HepG2 (cell line): ENCODE results near the gene GMPPA. TPM values are rescaled to one million over a fixed set of nuclear protein-coding genes. Genes with fewer than 3 reads are reported as not detected.

Experiments used
- GMEB2 ChIP-seq: IDR thresholded peaks from 2 replicates; pipeline ENCODE4 v1.6.1; 2016; ENCODE audit warnings: missing biosample characterization, missing genetic modification reagents, low read depth
- NFKB2 ChIP-seq: sonication (generic); formaldehyde crosslinking; IDR thresholded peaks from 2 replicates; pipeline ENCODE4 v1.4.0; 2020; ENCODE audit warnings: missing genetic modification reagents, borderline replicate concordance
- POGK ChIP-seq: sonication (generic); formaldehyde crosslinking; conservative IDR thresholded peaks from 2 replicates; pipeline ENCODE4 v1.8.0; 2022; ENCODE audit warnings: mild to moderate bottlenecking, moderate library complexity, missing genetic modification reagents
- REPIN1 ChIP-seq: sonication (generic); formaldehyde crosslinking; IDR thresholded peaks from 2 replicates; pipeline ENCODE4 v1.8.0; 2022; ENCODE audit warnings: missing genetic modification reagents, low read depth, mild to moderate bottlenecking, borderline replicate concordance
- SAFB2 ChIP-seq: sonication (generic); formaldehyde crosslinking; IDR thresholded peaks from 2 replicates; pipeline ENCODE4 v1.5.1; 2020; ENCODE audit warnings: missing genetic modification reagents, low read depth, mild to moderate bottlenecking, borderline replicate concordance
- SP1 ChIP-seq, 2 experiments: fragments of 450-650 bp in 1 of 2; sonication (generic) in 1 of 2; formaldehyde crosslinking in 1 of 2; IDR thresholded peaks; 2 replicates each; pipeline versions ENCODE4 v1.4.0 to v1.6.1; 2016 to 2020; ENCODE audit warnings: missing genetic modification reagents in 1 of 2
- TFDP1 ChIP-seq: IDR thresholded peaks from 2 replicates; pipeline ENCODE4 v1.6.1; 2016; ENCODE audit warnings: missing compliant biosample characterization, missing genetic modification reagents, borderline replicate concordance
- USF2 ChIP-seq, 2 experiments: sonication (generic) in 1 of 2; formaldehyde crosslinking in 1 of 2; IDR thresholded peaks; 2 replicates each; pipeline versions ENCODE4 v1.5.1 to v1.6.1; 2011 to 2020; ENCODE audit warnings: borderline replicate concordance in 1 of 2, low read depth in 1 of 2, low read length in 1 of 2, mild to moderate bottlenecking in 1 of 2, missing genetic modification reagents in 1 of 2, moderate library complexity in 1 of 2
- ZBTB39 ChIP-seq: sonication (generic); formaldehyde crosslinking; IDR thresholded peaks from 2 replicates; pipeline ENCODE4 v1.5.0; 2020; ENCODE audit warnings: missing genetic modification reagents
- ZFY ChIP-seq: sonication (generic); formaldehyde crosslinking; IDR thresholded peaks from 2 replicates; pipeline ENCODE4 v1.4.0; 2020; ENCODE audit warnings: missing genetic modification reagents
- ZNF280B ChIP-seq: sonication (generic); formaldehyde crosslinking; IDR thresholded peaks from 2 replicates; pipeline ENCODE4 v1.5.0; 2020; ENCODE audit warnings: missing genetic modification reagents, mild to moderate bottlenecking, borderline replicate concordance
- ZNF326 ChIP-seq: sonication (generic); formaldehyde crosslinking; IDR thresholded peaks from 2 replicates; pipeline ENCODE4 v1.4.0; 2020; ENCODE audit warnings: missing genetic modification reagents, borderline replicate concordance
- ZNF552 ChIP-seq: sonication (generic); formaldehyde crosslinking; IDR thresholded peaks from 2 replicates; pipeline ENCODE4 v1.9.0; 2022; ENCODE audit warnings: missing genetic modification reagents, mild to moderate bottlenecking, borderline replicate concordance
- ZNF605 ChIP-seq: sonication (generic); formaldehyde crosslinking; IDR thresholded peaks from 2 replicates; pipeline ENCODE4 v1.8.0; 2022; ENCODE audit warnings: mild to moderate bottlenecking, missing genetic modification reagents
- ZNF883 ChIP-seq: sonication (generic); formaldehyde crosslinking; IDR thresholded peaks from 2 replicates; pipeline ENCODE4 v1.5.1; 2020; ENCODE audit warnings: mild to moderate bottlenecking, missing genetic modification reagents; ENCODE audit errors: not compliant biosample characterization
- polyA plus RNA-seq, 8 experiments: library from polyadenylated mRNA; depleted of rRNA in 3 of 8; stranded (reverse) in 7 of 8; unstranded in 1 of 8; fragments of >200 nt; fragmentation: Illumina TruSeq in 4 of 8; extraction: Trizol in 4 of 8; gene quantifications; 2 replicates each; pipeline versions ENCODE4 v1.2.1 to v1.2.3, GENCODE V29; 2011 to 2016; ENCODE audit warnings: low read depth in 4 of 8, missing spikeins in 1 of 8, mixed read lengths in 1 of 8; ENCODE audit not compliant: insufficient read depth in 1 of 8
- total RNA-seq, 5 experiments: library from RNA; depleted of rRNA; stranded (reverse); fragments of >200 nt; fragmentation: Illumina TruSeq; extraction: Trizol; gene quantifications; 2 replicates each; pipeline ENCODE4 v1.2.3, GENCODE V29; 2016; ENCODE audit warnings: low read depth in 1 of 5

Gene GMPPA
- total and polyA plus RNA-seq, 2 of the 13 experiments (the other 11 are each of a cell fraction or from before 2014, with no cell fraction given) = 81.1 to 106 TPM

GRCh38 chr2:219552382-219553167, 53.9 kb downstream of the GMPPA start (continued):
- TF ChIP-seq ZNF552 (CRISPR knock-in tag) (0 out of 2 replicates have a peak, but pooled peaks have one; percentile 29), SP1 (IDR thresholded peaks at IDR 0.05) (peak; percentile 92), SP1 (CRISPR knock-in tag; IDR thresholded peaks at IDR 0.05) (peak; percentile 97), ZNF326 (CRISPR knock-in tag) (peak; percentile 99), ZBTB39 (CRISPR knock-in tag) (peak; percentile 86; the same call in 1 of the 2 replicates), POGK (peak; percentile 92), ZNF280B (CRISPR knock-in tag) (peak; percentile 66), REPIN1 (CRISPR knock-in tag) (peak; percentile 66), GMEB2 (peak; percentile 14; the same call in 1 of the 2 replicates), NFKB2 (peak; percentile 97; the same call in 1 of the 2 replicates), ZFY (peak; percentile 63; the same call in 1 of the 2 replicates), TFDP1 (CRISPR knock-in tag) (peak; percentile 84; the same call in 1 of the 2 replicates), SAFB2 (CRISPR knock-in tag) (peak; percentile 81; the same call in 1 of the 2 replicates), USF2 (IDR thresholded peaks at IDR 0.05; ENCODE audit: low read depth, low read length) (no peak), USF2 (CRISPR knock-in tag; IDR thresholded peaks at IDR 0.05; ENCODE audit: borderline replicate concordance) (peak; percentile 54; the same call in 1 of the 2 replicates), ZNF605 (CRISPR knock-in tag) (no peak; the same call in 1 of the 2 replicates), ZNF883 (CRISPR knock-in tag) (peak; percentile 75)
